Activated T-helper 2 cell treated with anti-CD3 and anti-CD28 coated beads, Interferon-gamma antibody, Interleukin-2, Interleukin-4, amounts not matched to agents 10 μg/mL and 5 μg/mL and 100 μg/mL, durations not matched to agents 14 hours and 24 hours and 36 hours (primary cell): Measurements from ENCODE around the gene RAPH1. TPM values are rescaled to one million over a fixed set of nuclear protein-coding genes. Genes with fewer than 3 reads are reported as not detected.

Experiments
- DNase-seq: peaks from one replicate; pipeline ENCODE4 v3.0.0; 2021; ENCODE audit warnings: low spot score
- H3K27ac Mint-ChIP-seq: one replicate; pipeline ENCODE4 v1.8.0; 2021; ENCODE audit warnings: mixed read lengths
- H3K27me3 Mint-ChIP-seq: one replicate; pipeline ENCODE4 v1.8.0; 2021; ENCODE audit warnings: low read depth, mixed read lengths
- H3K36me3 Mint-ChIP-seq: one replicate; pipeline ENCODE4 v1.8.0; 2021; ENCODE audit warnings: low read depth, mixed read lengths
- H3K4me1 Mint-ChIP-seq: one replicate; pipeline ENCODE4 v1.8.0; 2021; ENCODE audit warnings: low read depth, mixed read lengths
- H3K4me3 Mint-ChIP-seq: one replicate; pipeline ENCODE4 v1.8.0; 2021; ENCODE audit warnings: low read depth, mild to moderate bottlenecking, moderate library complexity, mixed read lengths
- H3K9me3 Mint-ChIP-seq: one replicate; pipeline ENCODE4 v1.8.0; 2021; ENCODE audit warnings: mixed read lengths
- intact Hi-C: fragments of 100-400 bp; cut with micrococcal nuclease; formaldehyde crosslinking; loops from one replicate; pipeline ENCODE4 v1.15.1; 2023
- total RNA-seq: library from RNA; stranded (reverse); gene quantifications from 2 replicates; pipeline ENCODE4 v1.2.3, GENCODE V29; 2022

The RAPH1 gene
- total RNA-seq, 1 donor from 2014 or later, result 2.8 TPM

- intact Hi-C loops, result no loop called here
- H3K27me3 Mint-ChIP-seq, result no peaks in the 10 kb centered on the region
- H3K4me1 Mint-ChIP-seq, result peaks cover 6% of the 10 kb centered on the region
- H3K4me3 Mint-ChIP-seq, result no peak overlapping the region
- peaks cover 5% of the 10 kb centered on the region for H3K9me3 Mint-ChIP-seq
- DNase-seq, result no peak
- no peak overlapping the region for H3K27ac Mint-ChIP-seq
- H3K36me3 Mint-ChIP-seq, result peaks cover 5% of the 10 kb centered on the region
These were observed 33.2 kb downstream of the RAPH1 start for GRCh38 chr2:203501873-203502272.

GRCh38 chr2:203500951-203501350 lies 34.1 kb downstream of the RAPH1 start:
- H3K36me3 Mint-ChIP-seq, result peaks cover 5% of the 10 kb centered on the region
- no peaks in the 10 kb centered on the region for H3K27me3 Mint-ChIP-seq
- intact Hi-C loops, result no loop called here
- H3K9me3 Mint-ChIP-seq, result peaks cover 5% of the 10 kb centered on the region
- no peak for DNase-seq
- no peak overlapping the region for H3K4me3 Mint-ChIP-seq
- no peak overlapping the region for H3K27ac Mint-ChIP-seq
- H3K4me1 Mint-ChIP-seq, result peaks cover 6% of the 10 kb centered on the region

GRCh38 chr2:203500297-203500696 lies 34.8 kb downstream of the RAPH1 start:
- no peak for DNase-seq
- intact Hi-C loops, result no loop called here
- Mint-ChIP-seq H3K4me1 (peaks cover 6% of the 10 kb centered on the region), H3K27me3 (no peaks in the 10 kb centered on the region), H3K4me3 (no peak overlapping the region), H3K36me3 (peaks cover 5% of the 10 kb centered on the region), H3K27ac (no peak overlapping the region), H3K9me3 (peaks cover 5% of the 10 kb centered on the region)

GRCh38 chr2:203498161-203498560 lies 36.9 kb downstream of the RAPH1 start:
- H3K27ac Mint-ChIP-seq, result no peak overlapping the region
- no peak for DNase-seq
- peaks cover 11% of the 10 kb centered on the region for H3K4me1 Mint-ChIP-seq
- intact Hi-C loops, result no loop called here
- no peak overlapping the region for H3K4me3 Mint-ChIP-seq
- no peaks in the 10 kb centered on the region for H3K27me3 Mint-ChIP-seq
- H3K36me3 Mint-ChIP-seq, result peaks cover 2% of the 10 kb centered on the region
- no peaks in the 10 kb centered on the region for H3K9me3 Mint-ChIP-seq

GRCh38 chr2:203492965-203493364 lies 42.1 kb downstream of the RAPH1 start:
- no peaks in the 10 kb centered on the region for H3K9me3 Mint-ChIP-seq
- intact Hi-C loops, result loop anchor here (2.0 to 5.0 kb wide), 2 partner anchors 39 to 86 kb away; no protein-coding TSS in a partner anchor
- no peak overlapping the region for H3K4me3 Mint-ChIP-seq
- H3K27ac Mint-ChIP-seq, result no peak overlapping the region
- DNase-seq, result no peak
- peaks cover 2% of the 10 kb centered on the region for H3K36me3 Mint-ChIP-seq
- no peaks in the 10 kb centered on the region for H3K27me3 Mint-ChIP-seq
- H3K4me1 Mint-ChIP-seq, result peaks cover 17% of the 10 kb centered on the region

GRCh38 chr2:203490391-203490790 lies 44.7 kb downstream of the RAPH1 start:
- intact Hi-C loops, result loop anchor here (5.0 kb wide), 1 partner anchor 42 kb away; no protein-coding TSS in a partner anchor
- Mint-ChIP-seq H3K27ac (no peak overlapping the region), H3K4me3 (no peak overlapping the region), H3K27me3 (no peaks in the 10 kb centered on the region), H3K9me3 (no peaks in the 10 kb centered on the region), H3K4me1 (peaks cover 18% of the 10 kb centered on the region), H3K36me3 (peaks cover 2% of the 10 kb centered on the region)
- no peak for DNase-seq

GRCh38 chr2:203489531-203489930 lies 45.6 kb downstream of the RAPH1 start:
- Mint-ChIP-seq H3K27ac (no peak overlapping the region), H3K9me3 (no peaks in the 10 kb centered on the region), H3K4me3 (no peak overlapping the region), H3K36me3 (no peaks in the 10 kb centered on the region), H3K4me1 (peaks cover 18% of the 10 kb centered on the region), H3K27me3 (no peaks in the 10 kb centered on the region)
- intact Hi-C loops, result no loop called here
- DNase-seq, result no peak

GRCh38 chr2:203484266-203485112 lies 50.6 kb downstream of the RAPH1 start:
- Mint-ChIP-seq H3K27me3 (no peaks in the 10 kb centered on the region), H3K9me3 (no peaks in the 10 kb centered on the region), H3K4me1 (peaks cover 6% of the 10 kb centered on the region), H3K36me3 (no peaks in the 10 kb centered on the region), H3K4me3 (no peak overlapping the region), H3K27ac (no peak overlapping the region)
- peak; percentile 33 for DNase-seq
- intact Hi-C loops, result loop anchor here (1.0 to 5.0 kb wide), 4 partner anchors 167 to 423 kb away; partner anchors contain the start of gene CD28

- Mint-ChIP-seq H3K4me3 (no peak overlapping the region), H3K36me3 (no peaks in the 10 kb centered on the region)
- intact Hi-C loops, result loop anchor here (5.0 kb wide), 2 partner anchors 227 to 427 kb away; partner anchors contain the start of gene CD28
These were observed 54.5 kb downstream of the RAPH1 start for GRCh38 chr2:203480623-203481022.

GRCh38 chr2:203476881-203477280 lies 58.2 kb downstream of the RAPH1 start:
- Mint-ChIP-seq H3K9me3 (no peaks in the 10 kb centered on the region), H3K4me1 (no peaks in the 10 kb centered on the region), H3K36me3 (no peaks in the 10 kb centered on the region), H3K27me3 (no peaks in the 10 kb centered on the region), H3K4me3 (no peak overlapping the region), H3K27ac (no peak overlapping the region)
- no peak for DNase-seq
- intact Hi-C loops, result no loop called here

More at GRCh38 chr2:203480623-203481022, 54.5 kb downstream of the RAPH1 start:
- Mint-ChIP-seq H3K9me3 (no peaks in the 10 kb centered on the region), H3K27me3 (no peaks in the 10 kb centered on the region), H3K27ac (no peak overlapping the region), H3K4me1 (peaks cover 4% of the 10 kb centered on the region)
- no peak for DNase-seq

- intact Hi-C loops, result no loop called here
- no peaks in the 10 kb centered on the region for H3K4me1 Mint-ChIP-seq
- no peak for DNase-seq
- H3K27me3 Mint-ChIP-seq, result peaks cover 4% of the 10 kb centered on the region
- no peak overlapping the region for H3K4me3 Mint-ChIP-seq
- no peaks in the 10 kb centered on the region for H3K36me3 Mint-ChIP-seq
- H3K27ac Mint-ChIP-seq, result no peak overlapping the region
- H3K9me3 Mint-ChIP-seq, result no peaks in the 10 kb centered on the region
These were observed 63.8 kb downstream of the RAPH1 start for GRCh38 chr2:203471323-203471722.

- Mint-ChIP-seq H3K27me3 (peaks cover 4% of the 10 kb centered on the region), H3K4me3 (no peak overlapping the region), H3K36me3 (no peaks in the 10 kb centered on the region), H3K9me3 (no peaks in the 10 kb centered on the region), H3K27ac (no peak overlapping the region), H3K4me1 (no peaks in the 10 kb centered on the region)
- intact Hi-C loops, result no loop called here
- no peak for DNase-seq
These were observed 64.7 kb downstream of the RAPH1 start for GRCh38 chr2:203470371-203470770.

GRCh38 chr2:203469546-203469945 lies 65.6 kb downstream of the RAPH1 start:
- H3K9me3 Mint-ChIP-seq, result no peaks in the 10 kb centered on the region
- H3K4me3 Mint-ChIP-seq, result no peak overlapping the region
- H3K4me1 Mint-ChIP-seq, result no peaks in the 10 kb centered on the region
- H3K36me3 Mint-ChIP-seq, result no peaks in the 10 kb centered on the region
- H3K27me3 Mint-ChIP-seq, result peaks cover 4% of the 10 kb centered on the region
- no peak for DNase-seq
- intact Hi-C loops, result no loop called here
- H3K27ac Mint-ChIP-seq, result no peak overlapping the region
